Activated CD4-positive, alpha-beta T cell treated with anti-CD3 and anti-CD28 coated beads, Interleukin-2, amount 10 ng/mL, durations not matched to agents 24 days and 14 days (primary cell): ENCODE measurements around the gene PRKG1. TPM values are rescaled to one million over a fixed set of nuclear protein-coding genes. Genes with fewer than 3 reads are reported as not detected.

Experiments
- DNase-seq: peaks from one replicate; pipeline ENCODE4 v3.0.0; 2022
- H3K27ac Mint-ChIP-seq: one replicate; pipeline ENCODE4 v1.8.0; 2022; ENCODE audit warnings: mild to moderate bottlenecking, mixed read lengths
- H3K27me3 Mint-ChIP-seq: one replicate; pipeline ENCODE4 v1.8.0; 2022; ENCODE audit warnings: mixed read lengths
- H3K36me3 Mint-ChIP-seq: one replicate; pipeline ENCODE4 v1.8.0; 2022; ENCODE audit warnings: low read depth, mild to moderate bottlenecking, mixed read lengths
- H3K4me1 Mint-ChIP-seq: one replicate; pipeline ENCODE4 v1.8.0; 2021; ENCODE audit warnings: mixed read lengths
- H3K4me3 Mint-ChIP-seq: one replicate; pipeline ENCODE4 v1.8.0; 2022; ENCODE audit warnings: mild to moderate bottlenecking, moderate library complexity, mixed read lengths
- H3K9me3 Mint-ChIP-seq: one replicate; pipeline ENCODE4 v1.8.0; 2021; ENCODE audit warnings: mixed read lengths
- intact Hi-C: fragments of 100-400 bp; cut with micrococcal nuclease; formaldehyde crosslinking; loops from one replicate; pipeline ENCODE4 v1.15.1; 2023
- total RNA-seq: library from RNA; stranded (reverse); gene quantifications from 2 replicates; pipeline ENCODE4 v1.2.3, GENCODE V29; 2022

The PRKG1 gene
- total RNA-seq, 1 donor from 2014 or later = not detected

DNA sequence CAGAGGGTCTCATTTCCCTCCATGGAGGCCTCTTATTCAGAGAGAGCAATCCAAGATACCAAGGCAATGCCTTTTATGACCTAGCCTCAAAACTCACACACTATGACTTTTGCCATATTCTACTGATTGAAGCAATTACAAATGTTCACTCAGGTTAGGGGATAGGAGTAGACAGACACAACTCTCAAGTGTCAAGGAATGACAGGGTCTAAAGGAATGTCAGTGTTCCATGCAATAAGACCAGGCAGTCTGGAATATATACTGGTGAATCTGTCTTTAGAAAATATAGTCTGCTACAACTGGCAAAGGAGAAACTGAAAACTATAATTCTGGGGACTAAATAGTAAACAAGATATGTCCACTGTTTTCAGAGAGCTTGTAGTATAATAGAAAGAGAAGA, 283.9 kb downstream of the PRKG1 start:
- Mint-ChIP-seq H3K27ac (no peak overlapping the region), H3K4me1 (no peaks in the 10 kb centered on the region), H3K4me3 (no peak overlapping the region), H3K36me3 (no peaks in the 10 kb centered on the region), H3K9me3 (no peaks in the 10 kb centered on the region), H3K27me3 (no peaks in the 10 kb centered on the region)
- intact Hi-C loops = no loop called here
- no peak for DNase-seq

DNA sequence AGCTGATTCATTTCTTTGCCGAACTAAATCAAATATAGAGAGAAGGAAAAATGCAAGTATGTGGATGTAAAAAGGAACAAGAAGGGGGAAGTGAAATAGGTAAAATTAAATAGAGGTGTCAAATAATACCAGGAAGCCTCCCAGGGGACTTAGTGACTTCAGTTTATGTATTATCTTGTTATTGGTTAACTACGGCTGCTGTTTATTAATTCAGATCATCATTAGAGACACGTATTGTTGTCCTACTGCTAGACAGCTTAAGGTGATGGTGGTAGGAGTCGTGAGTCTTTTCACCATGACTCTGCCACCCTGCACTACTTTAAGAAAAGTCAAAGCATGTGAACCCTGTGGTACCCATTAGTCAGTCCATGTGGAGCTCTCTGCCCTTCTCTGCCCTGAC, 289.1 kb downstream of the PRKG1 start:
- intact Hi-C loops = no loop called here
- DNase-seq = no peak
- Mint-ChIP-seq H3K4me1 (no peaks in the 10 kb centered on the region), H3K27ac (no peak overlapping the region), H3K36me3 (no peaks in the 10 kb centered on the region), H3K9me3 (no peaks in the 10 kb centered on the region), H3K4me3 (no peak overlapping the region), H3K27me3 (no peaks in the 10 kb centered on the region)

DNA sequence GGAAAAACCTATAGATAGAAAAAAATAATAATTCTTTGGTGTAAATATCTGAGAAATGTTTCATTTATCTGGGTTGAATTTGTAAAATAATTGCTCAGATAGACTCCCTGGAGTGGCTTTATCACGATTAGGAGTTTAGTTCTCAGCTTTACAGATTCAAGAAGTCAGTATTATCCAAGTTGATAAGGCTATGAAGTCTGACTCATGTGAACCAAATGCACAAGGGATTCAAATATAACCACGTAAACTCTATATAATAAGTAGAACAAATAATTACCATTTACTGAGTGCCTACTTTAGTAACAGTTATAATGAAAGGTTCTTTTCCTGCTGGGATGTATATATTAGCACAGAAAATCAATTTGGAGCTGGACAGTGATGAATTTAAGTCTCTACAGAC, 290.4 kb downstream of the PRKG1 start:
- no peak for DNase-seq
- H3K27me3 Mint-ChIP-seq = no peaks in the 10 kb centered on the region

DNA sequence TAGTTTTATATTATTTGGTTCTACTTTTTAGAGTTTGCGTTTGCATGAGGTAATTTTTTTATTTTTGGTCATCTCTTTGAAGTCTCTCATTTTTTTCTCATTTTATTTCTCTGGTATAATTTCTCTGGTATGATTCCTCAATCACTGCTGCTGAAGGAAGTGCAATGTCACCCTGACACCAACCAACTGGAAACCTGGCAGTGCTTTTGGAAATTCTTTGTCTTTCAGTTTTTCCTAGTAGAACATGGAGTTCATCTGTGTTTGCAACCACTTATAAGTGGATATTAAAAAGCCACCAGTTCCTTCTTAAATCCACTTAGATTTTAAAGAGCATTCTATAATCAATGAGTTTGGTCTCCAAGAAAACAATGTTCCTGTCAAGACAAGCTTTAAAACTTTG, 291.8 kb downstream of the PRKG1 start:
- Mint-ChIP-seq H3K4me3 (no peak overlapping the region), H3K4me1 (no peaks in the 10 kb centered on the region), H3K27ac (no peak overlapping the region), H3K27me3 (no peaks in the 10 kb centered on the region), H3K9me3 (no peaks in the 10 kb centered on the region), H3K36me3 (no peaks in the 10 kb centered on the region)
- intact Hi-C loops = no loop called here
- no peak for DNase-seq

More for the DNA sequence above, 290.4 kb downstream of the PRKG1 start:
- intact Hi-C loops = no loop called here
- H3K4me1 Mint-ChIP-seq = no peaks in the 10 kb centered on the region
- H3K36me3 Mint-ChIP-seq = no peaks in the 10 kb centered on the region
- no peak overlapping the region for H3K27ac Mint-ChIP-seq
- no peaks in the 10 kb centered on the region for H3K9me3 Mint-ChIP-seq
- no peak overlapping the region for H3K4me3 Mint-ChIP-seq

DNA sequence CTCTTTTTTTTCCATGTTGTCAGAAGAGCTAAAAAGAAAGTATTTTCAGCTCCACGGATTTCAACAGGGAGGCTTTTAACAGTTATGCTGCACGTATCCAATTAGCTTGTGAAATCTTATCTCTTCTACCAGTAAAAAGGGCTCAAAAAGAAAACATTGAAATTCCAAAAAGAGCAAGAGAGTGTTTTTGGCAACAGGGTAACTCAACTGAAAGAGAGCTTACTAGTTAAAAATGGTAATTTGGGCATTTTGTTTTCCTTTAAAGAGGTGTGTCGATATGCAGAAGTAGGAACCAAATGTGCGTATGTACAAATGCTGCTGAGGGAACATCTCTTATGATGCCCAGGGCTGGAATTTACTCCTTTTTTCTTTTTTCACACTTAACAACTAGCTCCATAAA, 292.8 kb downstream of the PRKG1 start:
- no peak overlapping the region for H3K27ac Mint-ChIP-seq
- no peaks in the 10 kb centered on the region for H3K36me3 Mint-ChIP-seq
- DNase-seq = no peak
- no peaks in the 10 kb centered on the region for H3K9me3 Mint-ChIP-seq
- H3K4me3 Mint-ChIP-seq = no peak overlapping the region
- H3K4me1 Mint-ChIP-seq = no peaks in the 10 kb centered on the region
- intact Hi-C loops = no loop called here
- no peaks in the 10 kb centered on the region for H3K27me3 Mint-ChIP-seq

DNA sequence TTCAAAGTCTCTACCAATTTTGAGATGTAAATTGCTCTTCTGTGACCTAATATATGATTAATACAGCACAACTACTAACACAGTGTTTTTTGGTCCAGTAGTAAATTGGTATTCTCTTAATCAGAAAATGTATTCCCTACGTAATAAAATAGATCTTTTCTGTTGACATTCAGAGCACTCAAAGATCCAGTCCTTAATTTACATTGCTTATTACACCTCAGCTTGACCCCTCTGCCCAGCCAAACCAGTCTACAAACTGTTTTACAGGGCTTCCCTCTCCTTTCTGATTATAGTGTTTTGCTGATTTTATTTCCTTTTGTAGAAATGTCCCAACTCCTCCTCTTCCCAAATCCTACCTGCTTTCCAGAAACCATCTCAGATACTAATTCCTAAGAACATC, 293.4 kb downstream of the PRKG1 start:
- Mint-ChIP-seq H3K36me3 (no peaks in the 10 kb centered on the region), H3K4me1 (no peaks in the 10 kb centered on the region), H3K27ac (no peak overlapping the region), H3K4me3 (no peak overlapping the region), H3K27me3 (no peaks in the 10 kb centered on the region), H3K9me3 (no peaks in the 10 kb centered on the region)
- intact Hi-C loops = no loop called here
- DNase-seq = no peak

DNA sequence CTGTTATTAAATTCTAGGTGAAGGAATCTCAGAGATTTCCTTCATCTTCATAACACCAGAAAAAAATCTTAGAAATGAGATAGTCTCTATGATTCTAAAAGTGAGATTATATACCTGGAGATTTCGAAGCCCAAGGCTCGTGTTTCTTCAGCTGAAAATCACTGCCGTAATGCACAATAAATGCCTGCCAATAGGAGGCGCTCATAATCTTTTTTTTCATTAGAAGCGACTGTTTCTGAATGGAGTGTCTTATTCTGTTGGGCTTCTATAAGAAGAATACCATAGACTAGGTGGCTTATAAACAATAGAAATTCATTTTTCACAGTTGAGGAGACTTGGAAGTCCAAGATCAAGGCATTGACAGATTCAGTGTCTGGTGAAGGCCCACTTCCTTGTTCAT, 294.7 kb downstream of the PRKG1 start:
- no peak overlapping the region for H3K4me3 Mint-ChIP-seq
- no peak for DNase-seq
- no peak overlapping the region for H3K27ac Mint-ChIP-seq
- H3K36me3 Mint-ChIP-seq = no peaks in the 10 kb centered on the region
- H3K27me3 Mint-ChIP-seq = no peaks in the 10 kb centered on the region
- intact Hi-C loops = no loop called here
- H3K9me3 Mint-ChIP-seq = no peaks in the 10 kb centered on the region
- no peaks in the 10 kb centered on the region for H3K4me1 Mint-ChIP-seq

DNA sequence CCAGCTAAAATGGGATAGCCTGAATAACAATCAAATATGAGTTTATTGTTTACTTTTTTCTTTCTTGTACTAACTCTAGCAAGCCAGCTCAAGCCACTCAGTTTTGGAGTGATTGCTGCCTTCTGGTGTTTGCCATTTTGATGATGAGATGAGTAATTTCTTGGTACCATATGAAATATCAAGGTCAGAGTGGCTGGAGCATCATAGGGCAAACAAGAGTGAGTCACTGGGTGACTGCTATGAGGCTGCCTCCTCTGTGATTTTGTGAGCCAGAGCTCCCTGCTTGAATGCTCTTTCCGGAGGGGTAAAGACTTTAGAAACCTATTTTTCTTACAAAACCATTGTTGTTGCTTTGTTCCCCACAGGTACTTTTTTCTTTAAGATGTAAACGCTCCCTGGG, 295.6 kb downstream of the PRKG1 start:
- intact Hi-C loops = no loop called here
- no peaks in the 10 kb centered on the region for H3K27me3 Mint-ChIP-seq
- H3K27ac Mint-ChIP-seq = no peak overlapping the region
- no peaks in the 10 kb centered on the region for H3K4me1 Mint-ChIP-seq
- no peak for DNase-seq
- H3K4me3 Mint-ChIP-seq = no peak overlapping the region
- no peaks in the 10 kb centered on the region for H3K36me3 Mint-ChIP-seq
- no peaks in the 10 kb centered on the region for H3K9me3 Mint-ChIP-seq

DNA sequence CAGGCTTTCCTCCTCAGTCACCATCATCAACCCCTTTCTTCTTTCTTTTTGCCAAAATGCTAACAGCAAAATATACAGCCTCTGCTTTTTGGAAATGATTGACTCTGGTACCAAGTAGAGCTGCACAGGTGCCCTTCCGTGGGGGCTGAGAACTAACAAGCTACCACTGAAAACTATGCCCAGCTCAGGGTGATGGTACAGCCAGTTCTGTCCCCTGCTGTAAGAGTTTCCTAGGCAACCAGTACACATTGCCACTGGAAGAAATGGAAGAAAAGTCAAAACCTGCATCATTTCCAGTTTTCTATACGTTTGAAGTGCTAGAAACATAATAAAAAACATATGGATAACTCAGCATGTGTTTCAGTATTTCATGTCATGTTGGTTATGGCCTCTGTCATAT, 297.5 kb downstream of the PRKG1 start:
- no peak overlapping the region for H3K27ac Mint-ChIP-seq
- H3K27me3 Mint-ChIP-seq = no peaks in the 10 kb centered on the region
- H3K4me3 Mint-ChIP-seq = no peak overlapping the region
- no peaks in the 10 kb centered on the region for H3K36me3 Mint-ChIP-seq
- DNase-seq = no peak
- intact Hi-C loops = no loop called here
- no peaks in the 10 kb centered on the region for H3K4me1 Mint-ChIP-seq
- H3K9me3 Mint-ChIP-seq = no peaks in the 10 kb centered on the region

DNA sequence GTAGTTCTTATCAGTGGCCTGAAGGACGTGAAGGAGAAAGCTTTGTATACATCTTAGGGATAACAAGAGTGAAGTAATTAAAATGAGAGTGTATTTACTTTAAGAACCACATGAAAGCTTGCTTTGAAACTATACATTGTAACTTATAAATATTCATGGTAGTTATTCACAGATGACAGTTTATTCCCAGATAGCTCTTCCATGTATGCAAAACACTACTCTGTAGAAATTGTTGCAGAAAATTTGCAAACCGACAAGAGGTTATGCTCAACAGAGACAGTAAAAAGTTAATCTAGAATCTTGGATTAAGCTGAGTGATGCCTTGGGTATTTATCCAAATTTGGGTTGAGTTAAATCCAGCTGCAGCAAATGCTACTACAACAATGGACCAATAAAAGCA, 301.5 kb downstream of the PRKG1 start:
- no peaks in the 10 kb centered on the region for H3K9me3 Mint-ChIP-seq
- DNase-seq = no peak
- H3K4me1 Mint-ChIP-seq = no peaks in the 10 kb centered on the region
- intact Hi-C loops = no loop called here
- no peaks in the 10 kb centered on the region for H3K36me3 Mint-ChIP-seq
- H3K27ac Mint-ChIP-seq = no peak overlapping the region
- no peaks in the 10 kb centered on the region for H3K27me3 Mint-ChIP-seq
- H3K4me3 Mint-ChIP-seq = no peak overlapping the region

DNA sequence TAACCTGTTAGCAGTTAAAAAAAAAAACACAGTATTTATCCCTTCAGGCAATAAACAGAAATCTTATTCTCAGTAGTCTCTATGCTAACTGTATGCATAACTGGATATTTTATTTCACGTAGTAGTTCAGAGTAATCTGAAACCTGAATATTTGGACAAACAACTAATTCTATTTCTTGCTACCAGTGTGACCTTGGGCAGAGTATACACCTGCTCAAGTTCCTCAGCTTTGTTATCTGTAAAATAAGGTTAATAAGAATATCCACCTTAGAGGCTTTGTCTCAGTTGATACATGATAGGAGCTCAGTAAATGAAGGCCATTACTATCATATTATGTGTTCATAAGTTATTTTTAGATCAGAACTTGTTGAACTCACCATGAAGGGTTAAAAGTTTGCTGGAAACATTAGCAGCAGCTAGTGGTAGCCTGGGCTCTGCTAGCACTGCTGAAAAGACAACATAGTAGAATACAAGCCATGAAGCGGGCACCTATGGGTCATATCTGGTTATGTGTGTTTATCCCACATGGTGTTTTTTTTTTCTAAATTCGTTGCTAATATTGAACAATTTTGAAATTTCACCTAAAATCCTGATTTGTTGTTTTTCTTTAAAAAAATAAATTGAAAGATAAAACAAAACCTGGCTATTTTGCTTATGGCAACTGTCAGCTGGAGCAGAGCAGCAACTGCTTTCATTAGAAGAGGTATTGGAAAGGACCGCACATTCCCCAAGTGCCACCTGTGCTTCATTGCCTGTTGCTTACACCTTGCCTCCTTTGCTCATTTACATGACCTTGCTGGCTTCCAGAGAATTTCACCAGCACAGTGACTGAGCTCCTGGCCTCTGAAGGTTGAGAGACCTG, 303.0 kb downstream of the PRKG1 start:
- Mint-ChIP-seq H3K4me1 (no peaks in the 10 kb centered on the region), H3K9me3 (no peaks in the 10 kb centered on the region), H3K27ac (no peak overlapping the region), H3K4me3 (no peak overlapping the region), H3K27me3 (no peaks in the 10 kb centered on the region), H3K36me3 (no peaks in the 10 kb centered on the region)
- intact Hi-C loops = no loop called here
- no peak for DNase-seq

DNA sequence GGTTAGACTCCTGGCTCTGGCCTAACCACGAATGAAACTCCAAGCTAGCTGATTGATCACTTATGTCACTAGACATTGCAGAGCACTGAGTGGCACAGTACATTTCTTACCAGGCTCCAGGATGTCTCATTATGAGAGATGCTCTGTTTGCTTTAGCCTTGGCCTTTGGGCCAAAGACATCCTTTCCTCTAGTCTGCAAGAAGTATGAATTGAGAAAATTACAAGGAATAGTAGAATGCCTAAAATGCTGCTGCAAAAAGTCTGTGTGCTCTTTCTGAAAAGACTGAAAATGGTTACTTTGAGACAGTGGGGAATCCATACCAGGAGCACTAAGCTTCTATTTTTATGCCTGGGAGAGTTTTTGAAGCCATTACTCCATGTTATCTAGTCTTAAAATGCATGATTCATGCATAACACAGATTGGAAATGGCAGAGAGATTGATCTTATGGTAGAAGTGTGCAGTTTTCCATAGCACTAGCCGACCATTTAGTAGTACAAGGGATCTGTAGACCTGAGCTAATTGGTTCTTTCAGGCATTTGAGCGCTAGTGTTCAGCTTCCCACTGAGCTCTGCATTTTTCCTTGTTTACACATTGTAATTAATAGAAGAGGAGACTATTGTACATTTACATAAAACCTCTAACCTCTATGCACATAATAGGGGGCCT, 303.8 kb downstream of the PRKG1 start:
- no peak overlapping the region for H3K27ac Mint-ChIP-seq
- H3K27me3 Mint-ChIP-seq = no peaks in the 10 kb centered on the region
- H3K36me3 Mint-ChIP-seq = no peaks in the 10 kb centered on the region
- intact Hi-C loops = no loop called here
- no peak overlapping the region for H3K4me3 Mint-ChIP-seq
- no peaks in the 10 kb centered on the region for H3K4me1 Mint-ChIP-seq
- DNase-seq = no peak
- no peaks in the 10 kb centered on the region for H3K9me3 Mint-ChIP-seq

DNA sequence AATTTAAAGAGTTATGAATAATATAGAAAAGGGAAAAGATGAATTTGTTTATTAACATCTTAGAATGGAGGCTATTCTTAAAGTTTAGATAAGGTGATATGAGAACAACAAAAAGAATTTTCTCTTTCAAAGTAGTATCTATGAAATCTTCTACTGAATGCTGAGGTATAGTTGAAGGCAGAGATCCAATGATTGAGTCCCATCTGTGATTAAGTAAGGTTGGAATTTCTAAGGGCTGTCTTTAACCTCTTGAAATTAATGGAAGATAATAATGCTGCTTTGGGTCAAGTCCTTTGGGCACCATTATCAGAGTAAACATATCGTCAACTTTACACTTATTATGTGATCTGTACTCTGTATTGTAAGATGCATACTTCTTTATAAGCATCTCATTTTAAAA, 307.9 kb downstream of the PRKG1 start:
- Mint-ChIP-seq H3K27me3 (no peaks in the 10 kb centered on the region), H3K9me3 (no peaks in the 10 kb centered on the region), H3K4me1 (no peaks in the 10 kb centered on the region), H3K4me3 (no peak overlapping the region), H3K36me3 (no peaks in the 10 kb centered on the region), H3K27ac (no peak overlapping the region)
- intact Hi-C loops = no loop called here
- DNase-seq = no peak

DNA sequence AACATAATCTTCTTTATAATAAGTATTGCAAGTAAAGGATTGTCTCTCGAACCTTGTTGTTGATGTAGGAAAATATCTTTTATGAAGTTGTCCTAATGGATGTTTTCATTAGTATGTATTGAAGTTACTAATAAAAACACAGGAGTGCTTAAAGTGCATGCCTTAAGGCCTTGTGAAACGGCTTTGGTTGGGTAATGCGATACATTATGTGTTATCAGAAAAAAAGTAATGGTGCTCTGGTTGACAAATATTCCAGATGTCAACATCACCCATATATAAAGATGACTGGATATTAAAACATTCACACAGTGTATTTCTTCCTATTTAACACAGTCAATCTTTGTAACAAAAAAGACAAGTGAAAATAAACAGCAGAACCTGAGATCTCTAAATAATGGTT, 310.7 kb downstream of the PRKG1 start:
- H3K4me3 Mint-ChIP-seq = no peak overlapping the region
- intact Hi-C loops = no loop called here
- no peaks in the 10 kb centered on the region for H3K9me3 Mint-ChIP-seq
- no peak for DNase-seq
- H3K4me1 Mint-ChIP-seq = no peaks in the 10 kb centered on the region
- H3K27ac Mint-ChIP-seq = no peak overlapping the region
- no peaks in the 10 kb centered on the region for H3K27me3 Mint-ChIP-seq
- no peaks in the 10 kb centered on the region for H3K36me3 Mint-ChIP-seq
